MM.1S (cell line): ENCODE measurements around the gene PNPLA6.

Experiments
- EZH2 ChIP-seq: fragments of 300-600 bp; sonication (generic); optimal IDR thresholded peaks from 2 replicates; pipeline ENCODE3; 2017; ENCODE audit warnings: low read depth, mild to moderate bottlenecking, antibody characterized with exemption, low read length, mixed read lengths
- EZH2phosphoT487 ChIP-seq: fragments of 300-600 bp; sonication (generic); IDR thresholded peaks from 2 replicates; pipeline ENCODE4 v1.6.1; 2018; ENCODE audit warnings: antibody characterized with exemption, low read length
- TF ChIP-seq, protein P1 (sequence below): fragments of 300-600 bp; sonication (generic); IDR thresholded peaks from 2 replicates; pipeline ENCODE4 v1.5.1; 2016; ENCODE audit warnings: antibody characterized with exemption, low read length, mixed read lengths

DNA sequence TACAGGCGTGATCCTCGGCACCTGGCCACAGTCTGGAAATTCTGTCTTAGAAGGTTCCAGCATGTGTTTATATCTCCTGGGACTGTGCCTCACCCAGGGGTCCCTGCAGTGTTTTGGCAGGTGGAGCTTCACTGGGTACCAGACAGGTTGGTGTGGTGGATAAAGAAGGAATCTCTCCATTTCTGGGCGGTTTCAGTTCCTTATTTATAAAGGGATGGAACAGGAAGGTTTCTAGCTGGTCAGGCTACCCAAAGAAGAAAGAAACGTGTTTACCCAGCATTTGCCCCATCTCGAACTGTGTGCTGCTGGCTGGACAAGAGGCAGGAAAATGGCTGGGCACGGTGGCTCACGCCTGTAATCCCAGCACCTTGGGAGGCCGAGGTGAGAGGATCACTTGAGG is 9.8 kb downstream of the PNPLA6 start:
- TF ChIP-seq EZH2 (no peak), EZH2phosphoT487 (no peak)
- TF ChIP-seq, protein P1, sequence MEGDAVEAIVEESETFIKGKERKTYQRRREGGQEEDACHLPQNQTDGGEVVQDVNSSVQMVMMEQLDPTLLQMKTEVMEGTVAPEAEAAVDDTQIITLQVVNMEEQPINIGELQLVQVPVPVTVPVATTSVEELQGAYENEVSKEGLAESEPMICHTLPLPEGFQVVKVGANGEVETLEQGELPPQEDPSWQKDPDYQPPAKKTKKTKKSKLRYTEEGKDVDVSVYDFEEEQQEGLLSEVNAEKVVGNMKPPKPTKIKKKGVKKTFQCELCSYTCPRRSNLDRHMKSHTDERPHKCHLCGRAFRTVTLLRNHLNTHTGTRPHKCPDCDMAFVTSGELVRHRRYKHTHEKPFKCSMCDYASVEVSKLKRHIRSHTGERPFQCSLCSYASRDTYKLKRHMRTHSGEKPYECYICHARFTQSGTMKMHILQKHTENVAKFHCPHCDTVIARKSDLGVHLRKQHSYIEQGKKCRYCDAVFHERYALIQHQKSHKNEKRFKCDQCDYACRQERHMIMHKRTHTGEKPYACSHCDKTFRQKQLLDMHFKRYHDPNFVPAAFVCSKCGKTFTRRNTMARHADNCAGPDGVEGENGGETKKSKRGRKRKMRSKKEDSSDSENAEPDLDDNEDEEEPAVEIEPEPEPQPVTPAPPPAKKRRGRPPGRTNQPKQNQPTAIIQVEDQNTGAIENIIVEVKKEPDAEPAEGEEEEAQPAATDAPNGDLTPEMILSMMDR, result no peak
